ENCODE measurements around the gene C5orf34. TPM values are rescaled to one million over a fixed set of nuclear protein-coding genes. Genes with fewer than 3 reads are reported as not detected.
"Not testable (repeated sequence)": the region's sequence is repeated elsewhere in the genome, so short reads cannot be mapped to it uniquely, and the experiment has no call there.

The C5orf34 gene
- total RNA-seq, 4 donors from 2014 or later, result 0.16 to 0.27 (median 0.20) TPM; not detected in 1

- no peak for ATAC-seq
- no peak for DNase-seq
- intact Hi-C loops (cut with DNase I; ENCODE audit: low total_unique reads), result loop anchor here (2.0 to 10.0 kb wide), 5 partner anchors 120 to 1578 kb away; partner anchors contain the start of genes HMGCS1, NNT, RIMOC1 and ZNF131
- Histone ChIP-seq H3K27ac (peak overlapping the region; percentile 93 to 98 (median 96)), H3K4me3 (peak overlapping the region; percentile 72 to 98 (median 84)), H3K4me1 (peaks cover 17% of the 10 kb centered on the region in 2 donors), H3K27me3 (no peaks in the 10 kb centered on the region), H3K9me3 (no peaks in the 10 kb centered on the region), H3K36me3 (no peaks in the 10 kb centered on the region)
- in situ Hi-C loops (cut with MboI; ENCODE audit: low sequenced_read_pairs in 4 of 4), result loop anchor here in 2 of 4 donors (10.0 to 25.0 kb wide), 3 partner anchors 170 to 1330 kb away; partner anchors contain the start of genes HMGCS1 (in 1 of the 2) and MRPS30 (in 1 of the 2)
- no peak for TF ChIP-seq POLR2A (IDR thresholded peaks at IDR 0.05)
- TF ChIP-seq, protein P1, sequence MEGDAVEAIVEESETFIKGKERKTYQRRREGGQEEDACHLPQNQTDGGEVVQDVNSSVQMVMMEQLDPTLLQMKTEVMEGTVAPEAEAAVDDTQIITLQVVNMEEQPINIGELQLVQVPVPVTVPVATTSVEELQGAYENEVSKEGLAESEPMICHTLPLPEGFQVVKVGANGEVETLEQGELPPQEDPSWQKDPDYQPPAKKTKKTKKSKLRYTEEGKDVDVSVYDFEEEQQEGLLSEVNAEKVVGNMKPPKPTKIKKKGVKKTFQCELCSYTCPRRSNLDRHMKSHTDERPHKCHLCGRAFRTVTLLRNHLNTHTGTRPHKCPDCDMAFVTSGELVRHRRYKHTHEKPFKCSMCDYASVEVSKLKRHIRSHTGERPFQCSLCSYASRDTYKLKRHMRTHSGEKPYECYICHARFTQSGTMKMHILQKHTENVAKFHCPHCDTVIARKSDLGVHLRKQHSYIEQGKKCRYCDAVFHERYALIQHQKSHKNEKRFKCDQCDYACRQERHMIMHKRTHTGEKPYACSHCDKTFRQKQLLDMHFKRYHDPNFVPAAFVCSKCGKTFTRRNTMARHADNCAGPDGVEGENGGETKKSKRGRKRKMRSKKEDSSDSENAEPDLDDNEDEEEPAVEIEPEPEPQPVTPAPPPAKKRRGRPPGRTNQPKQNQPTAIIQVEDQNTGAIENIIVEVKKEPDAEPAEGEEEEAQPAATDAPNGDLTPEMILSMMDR (IDR thresholded peaks at IDR 0.05 in 4 of 5, conservative IDR thresholded peaks at IDR 0.05 in 1 of 5), result no peak
Measured at GRCh38 chr5:43482490-43483297, 32.3 kb downstream of the C5orf34 start.

- intact Hi-C loops (cut with DNase I; ENCODE audit: low total_unique reads), result no loop called here
- in situ Hi-C loops (cut with MboI; ENCODE audit: low sequenced_read_pairs in 4 of 4), result no loop called here
- H3K4me3 ChIP-seq, result no peak overlapping the region
- peaks cover 0 to 9% of the 10 kb centered on the region in 2 donors for H3K36me3 ChIP-seq
- peaks cover 0 to 3% (median 0%) of the 10 kb centered on the region in 3 donors for H3K9me3 ChIP-seq
- no peaks in the 10 kb centered on the region for H3K27me3 ChIP-seq
- H3K4me1 ChIP-seq, result no peaks in the 10 kb centered on the region
- H3K27ac ChIP-seq, result no peak overlapping the region
- ATAC-seq (no peak), DNase-seq (no peak)
- TF ChIP-seq, protein P1 (IDR thresholded peaks at IDR 0.05 in 4 of 5, conservative IDR thresholded peaks at IDR 0.05 in 1 of 5), result no peak
- no peak for TF ChIP-seq POLR2A (IDR thresholded peaks at IDR 0.05)
Measured at GRCh38 chr5:43469671-43470391, 45.1 kb downstream of the C5orf34 start.

DNA sequence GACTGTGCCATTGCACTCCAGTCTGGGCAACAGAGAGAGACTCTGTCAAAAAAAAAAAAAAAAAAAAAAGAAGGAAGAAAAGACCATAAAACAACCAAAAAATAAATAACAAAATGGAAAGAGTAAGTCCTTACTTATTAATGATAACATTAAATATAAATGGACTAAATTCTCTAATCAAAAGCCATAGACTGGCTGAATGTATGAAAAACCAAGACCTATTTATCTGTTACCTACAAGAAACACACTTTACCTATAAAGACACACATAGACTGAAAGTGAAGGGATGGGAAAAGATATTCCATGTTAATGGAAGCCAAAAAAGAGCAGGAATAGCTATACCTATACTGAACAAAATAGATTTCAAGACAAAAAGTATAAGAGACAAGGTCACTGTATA is 47.8 kb downstream of the C5orf34 start:
- in situ Hi-C loops (cut with MboI; ENCODE audit: low sequenced_read_pairs in 4 of 4) (no loop called here), intact Hi-C loops (cut with DNase I; ENCODE audit: low total_unique reads) (no loop called here)
- Histone ChIP-seq H3K27ac (no peak overlapping the region), H3K9me3 (peaks cover 0 to 3% (median 0%) of the 10 kb centered on the region in 3 donors), H3K27me3 (no peaks in the 10 kb centered on the region), H3K4me1 (no peaks in the 10 kb centered on the region), H3K4me3 (no peak overlapping the region), H3K36me3 (peaks cover 0 to 9% of the 10 kb centered on the region in 2 donors)
- ATAC-seq (no peak), DNase-seq (no peak)
- TF ChIP-seq, protein P1 (IDR thresholded peaks at IDR 0.05 in 4 of 5, conservative IDR thresholded peaks at IDR 0.05 in 1 of 5), result no peak
- TF ChIP-seq POLR2A (IDR thresholded peaks at IDR 0.05), result no peak

GRCh38 chr5:43465455-43465854 is 49.5 kb downstream of the C5orf34 start:
- H3K27me3 ChIP-seq; ATAC-seq; DNase-seq; H3K27ac ChIP-seq; in situ Hi-C loops (cut with MboI; ENCODE audit: low sequenced_read_pairs in 4 of 4); intact Hi-C loops (cut with DNase I; ENCODE audit: low total_unique reads); H3K4me3 ChIP-seq; H3K36me3 ChIP-seq; H3K4me1 ChIP-seq; H3K9me3 ChIP-seq: not testable (repeated sequence)

- TF ChIP-seq, protein P1 (IDR thresholded peaks at IDR 0.05 in 4 of 5, conservative IDR thresholded peaks at IDR 0.05 in 1 of 5), result no peak
- no peak for TF ChIP-seq POLR2A (IDR thresholded peaks at IDR 0.05)
- no peaks in the 10 kb centered on the region for H3K27me3 ChIP-seq
- H3K27ac ChIP-seq, result no peak overlapping the region
- DNase-seq, result no peak
- in situ Hi-C loops (cut with MboI; ENCODE audit: low sequenced_read_pairs in 4 of 4) (no loop called here), intact Hi-C loops (cut with DNase I; ENCODE audit: low total_unique reads) (no loop called here)
- no peak overlapping the region for H3K4me3 ChIP-seq
- ATAC-seq, result no peak
- H3K4me1 ChIP-seq, result no peaks in the 10 kb centered on the region
- no peaks in the 10 kb centered on the region for H3K9me3 ChIP-seq
- H3K36me3 ChIP-seq, result peaks cover 0 to 10% of the 10 kb centered on the region in 2 donors
Measured at GRCh38 chr5:43461066-43461465, 53.9 kb downstream of the C5orf34 start.
